HepG2 (cell line): Measurements from ENCODE around the gene CYP19A1. TPM values are rescaled to one million over a fixed set of nuclear protein-coding genes. Genes with fewer than 3 reads are reported as not detected.

Source experiments
- ATAC-seq: fragments of 200-7000 bp; cut with Tn5 transposase; 3 replicates; pipeline ENCODE4 v1.9.1; 2020; ENCODE audit warnings: mild to moderate bottlenecking, moderate library complexity
- BruUV-seq: library from RNA; stranded (reverse); fragments of 400-500 nt; replicated peaks from 2 replicates; lab custom pipeline; 2021; lab: Mats Ljungman, UMichigan
- CTCF ChIA-PET: fragments of 300-600 bp; formaldehyde crosslinking; extraction: SDS; loops from one replicate; lab custom pipeline; 2021; ENCODE audit warnings: low total read pairs, inconsistent platforms, low intra/inter-chr PET ratio; lab: Yijun Ruan, JAX
- POLR2A ChIA-PET: fragments of 350-600 bp; sonication (Branson Sonifier 250); formaldehyde crosslinking; loops from one replicate; lab custom pipeline; 2020; ENCODE audit warnings: antibody characterized with exemption, inconsistent platforms; lab: Yijun Ruan, JAX
- DNase-seq: peaks from one replicate; pipeline ENCODE4 v3.0.0-alpha.2; 2015; ENCODE audit warnings: low spot score
- FAIRE-seq: peaks from 3 replicates; lab custom pipeline; 2011; peaks lifted over from hg19 to GRCh38; lab: Jason Lieb, UNC
- H2AFZ ChIP-seq: one replicate; pipeline ENCODE4 v1.6.1; 2011; ENCODE audit warnings: low read length, inconsistent platforms
- H3K27ac ChIP-seq: fragments of 300-600 bp; 3 replicates; pipeline ENCODE4 v1.8.0; 2011; ENCODE audit warnings: mixed run types, mild to moderate bottlenecking, mixed read lengths, low read length, inconsistent platforms; ENCODE audit not compliant: insufficient read depth; ENCODE audit errors: extremely low read length
- H3K27me3 ChIP-seq, 2 experiments: fragments of 200-600 bp in 1 of 2; 2 replicates in 1 of 2; 3 replicates in 1 of 2; pipeline versions ENCODE4 v1.6.0 to v1.8.0; 2011; ENCODE audit warnings: low read length in 2 of 2, mild to moderate bottlenecking in 2 of 2, moderate library complexity in 2 of 2, inconsistent platforms in 1 of 2; ENCODE audit not compliant: insufficient read depth in 2 of 2, control insufficient read depth in 1 of 2
- H3K36me3 ChIP-seq, 2 experiments: fragments of 200-600 bp in 1 of 2; replicated peaks in 1 of 2; 2 replicates in 1 of 2; 3 replicates in 1 of 2; pipeline versions ENCODE4 v1.5.1 to v1.8.0; 2011; ENCODE audit warnings: low read length in 2 of 2, inconsistent platforms in 1 of 2; ENCODE audit not compliant: insufficient read depth in 2 of 2, control insufficient read depth in 1 of 2
- H3K4me1 ChIP-seq: 2 replicates; pipeline ENCODE4 v1.5.1; 2012; ENCODE audit warnings: low read length, inconsistent platforms; ENCODE audit not compliant: insufficient read depth
- H3K4me2 ChIP-seq: 2 replicates; pipeline ENCODE4 v1.6.0; 2011; ENCODE audit warnings: low read depth, low read length, inconsistent platforms
- H3K4me3 ChIP-seq, 3 experiments: fragments of 200-600 bp in 1 of 3; sonication (generic), shearing (Covaris generic) in 1 of 3; replicated peaks in 1 of 3; 2 replicates each; pipeline ENCODE4 v1.5.1; 2011 to 2016; ENCODE audit warnings: low read length in 3 of 3, inconsistent platforms in 2 of 3, low read depth in 2 of 3, mild to moderate bottlenecking in 2 of 3, control low read depth in 1 of 3, mixed read lengths in 1 of 3; ENCODE audit not compliant: insufficient read depth in 1 of 3
- H3K79me2 ChIP-seq: one replicate; pipeline ENCODE4 v1.6.1; 2011; ENCODE audit warnings: low read length, inconsistent platforms; ENCODE audit not compliant: insufficient read depth
- H3K9ac ChIP-seq: 2 replicates; pipeline ENCODE4 v1.6.0; 2011; ENCODE audit warnings: mild to moderate bottlenecking, low read depth, low read length, inconsistent platforms; ENCODE audit not compliant: insufficient read depth
- H3K9me3 ChIP-seq: 2 replicates; pipeline ENCODE4 v1.5.1; 2012; ENCODE audit warnings: mild to moderate bottlenecking, low read length
- H4K20me1 ChIP-seq: 2 replicates; pipeline ENCODE4 v1.6.0; 2011; ENCODE audit warnings: inconsistent platforms, mild to moderate bottlenecking, low read length, moderate library complexity; ENCODE audit not compliant: insufficient read depth
- GATA4 ChIP-seq: sonication (generic); IDR thresholded peaks from 2 replicates; pipeline ENCODE4 v1.6.1; 2016; ENCODE audit warnings: antibody characterized with exemption, low read depth, borderline replicate concordance
- MAFG ChIP-seq: sonication (generic); formaldehyde crosslinking; IDR thresholded peaks from 2 replicates; pipeline ENCODE4 v1.5.1; 2020; ENCODE audit warnings: mild to moderate bottlenecking, missing genetic modification reagents
- RARA ChIP-seq: IDR thresholded peaks from 2 replicates; pipeline ENCODE4 v1.6.1; 2016; ENCODE audit warnings: missing genetic modification reagents, missing compliant biosample characterization
- SAP130 ChIP-seq: IDR thresholded peaks from 2 replicates; pipeline ENCODE4 v1.6.1; 2016; ENCODE audit warnings: low read depth
- SIX4 ChIP-seq: sonication (generic); formaldehyde crosslinking; IDR thresholded peaks from 2 replicates; pipeline ENCODE4 v1.4.0; 2020; ENCODE audit warnings: missing genetic modification reagents
- STAT5B ChIP-seq: sonication (generic); formaldehyde crosslinking; IDR thresholded peaks from 2 replicates; pipeline ENCODE4 v1.4.0; 2020; ENCODE audit warnings: missing genetic modification reagents
- WGBS: methylation state at CpG from one replicate; pipeline ENCODE4 v1.1.6; 2017; ENCODE audit warnings: low lambda C conversion rate; 5-methylcytosine and 5-hydroxymethylcytosine counted together
- in situ Hi-C: cut with HindIII; loops from 2 replicates; pipeline ENCODE4 v1.10.0; 2017; ENCODE audit warnings: low pct_unique_long_range_greater_than_20kb; ENCODE audit not compliant: extremely low pct_ligation_motif_present
- intact Hi-C: fragments of 100-400 bp; cut with micrococcal nuclease; formaldehyde crosslinking; loops from one replicate; pipeline ENCODE4 v1.10.0; 2022; ENCODE audit not compliant: unreplicated experiment
- polyA plus RNA-seq, 8 experiments: library from polyadenylated mRNA; depleted of rRNA in 3 of 8; stranded (reverse) in 7 of 8; unstranded in 1 of 8; fragments of >200 nt; fragmentation: Illumina TruSeq in 4 of 8; extraction: Trizol in 4 of 8; gene quantifications; 2 replicates each; pipeline versions ENCODE4 v1.2.1 to v1.2.3, GENCODE V29; 2011 to 2016; ENCODE audit warnings: low read depth in 4 of 8, missing spikeins in 1 of 8, mixed read lengths in 1 of 8; ENCODE audit not compliant: insufficient read depth in 1 of 8
- total RNA-seq, 5 experiments: library from RNA; depleted of rRNA; stranded (reverse); fragments of >200 nt; fragmentation: Illumina TruSeq; extraction: Trizol; gene quantifications; 2 replicates each; pipeline ENCODE4 v1.2.3, GENCODE V29; 2016; ENCODE audit warnings: low read depth in 1 of 5
- TF ChIP-seq, protein P1 (sequence below): IDR thresholded peaks from 2 replicates; pipeline ENCODE4 v1.4.0; 2020; ENCODE audit warnings: mild to moderate bottlenecking, missing genetic modification reagents

CYP19A1 gene
- total and polyA plus RNA-seq, 2 of the 13 experiments (the other 11 are each of a cell fraction or from before 2014, with no cell fraction given), result 10.9 to 23.0 TPM

DNA sequence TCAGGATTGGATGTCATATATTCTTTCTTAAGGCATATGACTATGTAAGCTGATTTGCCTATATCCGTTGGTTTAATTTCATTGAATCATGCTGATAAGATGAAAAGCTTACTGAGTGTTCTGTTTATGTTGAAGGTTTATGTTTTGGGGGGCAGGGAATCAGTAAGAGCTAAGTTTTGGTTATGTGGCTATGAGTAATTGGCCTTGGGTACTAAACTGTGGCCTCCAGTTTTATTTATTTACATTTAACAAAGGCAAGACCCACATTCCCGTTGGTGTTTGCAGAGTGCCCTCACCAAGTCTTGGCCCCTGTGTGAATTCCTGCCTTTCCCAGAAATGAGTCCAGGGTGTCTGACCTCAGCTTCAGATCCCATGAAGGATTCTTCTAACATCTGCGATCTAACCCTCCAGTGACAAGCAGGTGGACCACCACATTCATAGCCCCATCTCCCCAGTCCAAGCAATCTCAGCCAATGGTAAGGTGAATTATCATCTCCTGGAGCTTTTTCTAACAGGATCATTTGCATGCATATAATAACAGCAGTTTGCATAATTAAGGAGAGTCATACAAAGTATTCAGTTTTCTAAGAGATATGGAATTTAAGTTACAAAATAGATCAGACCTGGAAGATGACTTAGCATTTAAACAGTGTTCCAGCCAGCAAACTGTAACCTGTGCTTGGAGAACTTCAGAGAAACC, 30.5 kb upstream of the CYP19A1 start (continued):
- TF ChIP-seq, protein P1, sequence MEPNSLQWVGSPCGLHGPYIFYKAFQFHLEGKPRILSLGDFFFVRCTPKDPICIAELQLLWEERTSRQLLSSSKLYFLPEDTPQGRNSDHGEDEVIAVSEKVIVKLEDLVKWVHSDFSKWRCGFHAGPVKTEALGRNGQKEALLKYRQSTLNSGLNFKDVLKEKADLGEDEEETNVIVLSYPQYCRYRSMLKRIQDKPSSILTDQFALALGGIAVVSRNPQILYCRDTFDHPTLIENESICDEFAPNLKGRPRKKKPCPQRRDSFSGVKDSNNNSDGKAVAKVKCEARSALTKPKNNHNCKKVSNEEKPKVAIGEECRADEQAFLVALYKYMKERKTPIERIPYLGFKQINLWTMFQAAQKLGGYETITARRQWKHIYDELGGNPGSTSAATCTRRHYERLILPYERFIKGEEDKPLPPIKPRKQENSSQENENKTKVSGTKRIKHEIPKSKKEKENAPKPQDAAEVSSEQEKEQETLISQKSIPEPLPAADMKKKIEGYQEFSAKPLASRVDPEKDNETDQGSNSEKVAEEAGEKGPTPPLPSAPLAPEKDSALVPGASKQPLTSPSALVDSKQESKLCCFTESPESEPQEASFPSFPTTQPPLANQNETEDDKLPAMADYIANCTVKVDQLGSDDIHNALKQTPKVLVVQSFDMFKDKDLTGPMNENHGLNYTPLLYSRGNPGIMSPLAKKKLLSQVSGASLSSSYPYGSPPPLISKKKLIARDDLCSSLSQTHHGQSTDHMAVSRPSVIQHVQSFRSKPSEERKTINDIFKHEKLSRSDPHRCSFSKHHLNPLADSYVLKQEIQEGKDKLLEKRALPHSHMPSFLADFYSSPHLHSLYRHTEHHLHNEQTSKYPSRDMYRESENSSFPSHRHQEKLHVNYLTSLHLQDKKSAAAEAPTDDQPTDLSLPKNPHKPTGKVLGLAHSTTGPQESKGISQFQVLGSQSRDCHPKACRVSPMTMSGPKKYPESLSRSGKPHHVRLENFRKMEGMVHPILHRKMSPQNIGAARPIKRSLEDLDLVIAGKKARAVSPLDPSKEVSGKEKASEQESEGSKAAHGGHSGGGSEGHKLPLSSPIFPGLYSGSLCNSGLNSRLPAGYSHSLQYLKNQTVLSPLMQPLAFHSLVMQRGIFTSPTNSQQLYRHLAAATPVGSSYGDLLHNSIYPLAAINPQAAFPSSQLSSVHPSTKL (CRISPR knock-in tag), result peak; percentile 47
- TF ChIP-seq GATA4 (no peak), SAP130 (0 out of 2 replicates have a peak, but pooled peaks have one; percentile 15), RARA (CRISPR knock-in tag) (0 out of 2 replicates have a peak, but pooled peaks have one; percentile 13), SIX4 (CRISPR knock-in tag) (no peak)

DNA sequence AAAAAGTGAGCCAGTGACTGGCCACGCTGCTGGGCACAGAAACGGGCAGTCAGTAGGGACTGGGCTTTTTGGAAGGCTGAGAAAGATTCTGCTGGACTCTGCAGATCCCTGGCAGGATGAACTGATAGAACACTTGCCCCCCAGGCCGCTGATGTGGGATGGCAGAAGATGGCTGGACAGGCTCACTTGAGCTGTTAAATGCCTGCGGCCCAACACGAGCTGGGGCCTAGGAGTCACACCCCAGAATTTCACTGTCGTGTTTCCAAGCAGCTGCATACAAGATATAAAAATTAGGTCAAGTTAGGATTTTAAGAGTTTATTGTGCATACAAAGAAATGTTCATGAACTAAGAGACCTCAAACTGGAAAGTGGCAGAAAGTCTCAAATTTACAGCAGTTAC, 29.9 kb upstream of the CYP19A1 start:
- WGBS, result 42% methylated on average over 5 of the region's 6 CpGs
- BruUV-seq, result no TSS peak
- no peaks in the 10 kb centered on the region for H3K79me2 ChIP-seq
- H3K27ac ChIP-seq, result no peak overlapping the region
- in situ Hi-C loops, result no loop called here
- no peaks in the 10 kb centered on the region for H3K36me3 ChIP-seq
- H2AFZ ChIP-seq, result no peak overlapping the region
- no peaks in the 10 kb centered on the region for H4K20me1 ChIP-seq
- TF ChIP-seq STAT5B (no peak), MAFG (CRISPR knock-in tag) (no peak), SAP130 (no peak)
- TF ChIP-seq, all 625 proteins: peak for 0
- ChIA-PET POLR2A (no interaction called here), CTCF (no interaction called here)
- no peak overlapping the region for H3K9ac ChIP-seq
- no peaks in the 10 kb centered on the region for H3K9me3 ChIP-seq
- H3K4me3 ChIP-seq, result no peak overlapping the region
- DNase-seq, result no peak
- no peak for FAIRE-seq
- H3K4me2 ChIP-seq, result peak overlapping the region; percentile 64; the same call in 1 of the 2 replicates
- intact Hi-C loops, result loop anchor here (5.0 kb wide), 1 partner anchor 81 kb away; no protein-coding TSS in a partner anchor
- H3K4me1 ChIP-seq, result peaks cover 43% of the 10 kb centered on the region
- H3K27me3 ChIP-seq, result no peaks in the 10 kb centered on the region
- ATAC-seq, result no peak
